Choroid plexus epithelial cell (primary cell): ENCODE data around the gene CD177.
"Not testable (repeated sequence)": the region's sequence is repeated elsewhere in the genome, so short reads cannot be mapped to it uniquely, and the experiment has no call there.

ENCODE experiments used
- DNase-seq: peaks from one replicate; pipeline ENCODE4 v3.0.0-alpha.2; 2010; ENCODE audit warnings: low read depth
- H3K4me3 ChIP-seq: 2 replicates; pipeline ENCODE4 v1.5.1; 2011; ENCODE audit warnings: low read depth, mild to moderate bottlenecking, control low read depth, low read length, moderate library complexity
- TF ChIP-seq, protein P1 (sequence below): conservative IDR thresholded peaks from 2 replicates; pipeline ENCODE4 v1.5.1; 2011; ENCODE audit warnings: low read depth, mild to moderate bottlenecking, control low read depth, inconsistent platforms, low read length, moderate library complexity

CD177 gene

DNA sequence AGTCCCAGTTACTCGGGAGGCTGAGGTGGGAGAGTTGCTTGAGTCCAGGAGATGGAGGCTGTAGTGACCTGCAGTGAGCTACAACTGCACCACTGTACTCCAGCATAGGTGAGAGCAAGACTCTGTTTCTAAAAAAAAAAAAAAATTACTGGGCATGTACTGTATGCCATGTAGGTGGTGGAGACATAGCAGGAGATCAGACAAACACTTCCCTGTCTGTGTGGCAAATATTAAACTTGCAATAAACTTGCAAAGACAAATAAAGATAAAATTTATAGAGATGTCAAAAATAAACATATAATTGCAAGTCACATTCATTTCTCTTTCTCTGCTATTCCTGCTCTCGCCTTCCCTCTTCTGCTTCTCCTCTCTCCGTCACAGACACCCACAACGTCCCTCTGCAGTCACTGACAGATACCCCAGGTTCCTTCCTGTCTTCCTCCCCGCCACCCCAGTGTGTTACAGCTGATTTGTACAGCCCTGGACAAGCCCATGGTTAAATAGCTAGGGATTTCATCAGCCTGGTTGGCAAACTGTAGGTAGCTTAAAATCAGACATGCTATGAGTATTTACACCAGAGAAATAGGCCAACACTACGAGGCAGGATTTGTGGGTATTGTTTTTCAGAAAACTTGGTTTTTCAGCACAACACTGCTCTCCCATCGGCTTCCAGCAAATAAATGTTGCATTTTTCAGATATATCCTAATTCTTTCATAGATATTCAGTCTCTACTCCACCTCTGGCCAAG is 1.3 kb upstream of the CD177 start:
- no peak for DNase-seq
- no peak overlapping the region for H3K4me3 ChIP-seq
- TF ChIP-seq, protein P1, sequence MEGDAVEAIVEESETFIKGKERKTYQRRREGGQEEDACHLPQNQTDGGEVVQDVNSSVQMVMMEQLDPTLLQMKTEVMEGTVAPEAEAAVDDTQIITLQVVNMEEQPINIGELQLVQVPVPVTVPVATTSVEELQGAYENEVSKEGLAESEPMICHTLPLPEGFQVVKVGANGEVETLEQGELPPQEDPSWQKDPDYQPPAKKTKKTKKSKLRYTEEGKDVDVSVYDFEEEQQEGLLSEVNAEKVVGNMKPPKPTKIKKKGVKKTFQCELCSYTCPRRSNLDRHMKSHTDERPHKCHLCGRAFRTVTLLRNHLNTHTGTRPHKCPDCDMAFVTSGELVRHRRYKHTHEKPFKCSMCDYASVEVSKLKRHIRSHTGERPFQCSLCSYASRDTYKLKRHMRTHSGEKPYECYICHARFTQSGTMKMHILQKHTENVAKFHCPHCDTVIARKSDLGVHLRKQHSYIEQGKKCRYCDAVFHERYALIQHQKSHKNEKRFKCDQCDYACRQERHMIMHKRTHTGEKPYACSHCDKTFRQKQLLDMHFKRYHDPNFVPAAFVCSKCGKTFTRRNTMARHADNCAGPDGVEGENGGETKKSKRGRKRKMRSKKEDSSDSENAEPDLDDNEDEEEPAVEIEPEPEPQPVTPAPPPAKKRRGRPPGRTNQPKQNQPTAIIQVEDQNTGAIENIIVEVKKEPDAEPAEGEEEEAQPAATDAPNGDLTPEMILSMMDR: no peak

DNA sequence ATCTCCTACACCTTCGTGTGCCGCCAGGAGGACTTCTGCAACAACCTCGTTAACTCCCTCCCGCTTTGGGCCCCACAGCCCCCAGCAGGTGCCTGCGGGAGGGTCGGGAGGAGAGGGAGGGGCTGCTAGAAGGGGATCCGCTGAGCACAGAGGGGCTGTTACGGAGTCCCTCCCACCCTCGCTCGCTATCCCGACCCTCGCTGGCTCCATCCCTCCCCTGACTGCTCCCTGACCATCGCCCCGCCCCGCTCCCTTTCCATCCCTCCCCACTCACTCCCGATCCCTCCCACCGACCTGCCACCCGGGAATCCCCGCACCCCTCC is 780 bp downstream of the CD177 start:
- TF ChIP-seq, protein P1: no peak
- DNase-seq: no peak
- no peak overlapping the region for H3K4me3 ChIP-seq

DNA sequence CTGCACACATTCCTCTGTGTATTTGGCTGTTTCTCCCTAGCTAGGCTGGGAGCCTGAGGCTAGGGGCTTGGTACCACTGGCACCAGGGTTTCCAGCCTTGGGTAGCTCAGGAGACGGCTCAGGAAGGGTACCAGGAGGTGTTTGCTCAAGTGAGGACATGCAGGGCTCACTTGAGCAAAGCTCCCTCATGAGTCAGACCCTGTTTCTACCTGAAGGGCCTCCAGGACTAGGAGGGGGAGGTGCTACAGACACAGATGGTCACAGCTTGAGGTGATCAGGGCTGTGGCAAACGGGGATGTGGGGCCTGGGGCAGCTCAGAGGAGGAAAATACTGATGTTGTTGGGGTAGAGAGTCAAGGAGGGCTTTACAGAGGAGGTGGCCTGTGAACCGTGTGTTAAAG is 3.3 kb downstream of the CD177 start:
- not testable (repeated sequence) for H3K4me3 ChIP-seq, DNase-seq

DNA sequence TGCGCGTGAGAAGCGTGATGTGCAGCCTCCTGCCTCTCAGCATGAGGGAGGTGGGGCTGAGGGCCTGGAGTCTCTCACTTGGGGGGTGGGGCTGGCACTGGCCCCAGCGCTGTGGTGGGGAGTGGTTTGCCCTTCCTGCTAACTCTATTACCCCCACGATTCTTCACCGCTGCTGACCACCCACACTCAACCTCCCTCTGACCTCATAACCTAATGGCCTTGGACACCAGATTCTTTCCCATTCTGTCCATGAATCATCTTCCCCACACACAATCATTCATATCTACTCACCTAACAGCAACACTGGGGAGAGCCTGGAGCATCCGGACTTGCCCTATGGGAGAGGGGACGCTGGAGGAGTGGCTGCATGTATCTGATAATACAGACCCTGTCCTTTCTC is 8.7 kb downstream of the CD177 start:
- no peak overlapping the region for H3K4me3 ChIP-seq
- TF ChIP-seq, protein P1: no peak
- peak; percentile 13 for DNase-seq

DNA sequence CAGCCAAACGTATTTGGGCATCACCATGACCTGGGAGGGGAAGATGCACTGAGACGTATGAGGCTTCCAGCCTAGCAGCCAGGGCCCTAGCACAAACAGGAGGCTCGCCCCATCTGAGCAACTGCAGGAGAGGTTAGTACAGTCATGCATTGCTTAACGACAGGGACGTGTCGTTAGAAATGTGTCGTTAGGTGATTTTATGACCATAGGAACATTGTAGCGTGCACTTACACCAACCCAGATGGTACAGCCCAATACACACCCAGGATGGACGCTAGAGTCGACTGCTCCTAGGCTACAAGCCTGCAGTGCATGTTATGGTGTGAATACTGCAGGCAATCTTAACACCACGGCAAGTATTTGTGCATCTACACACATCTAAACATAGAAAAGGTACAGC is 9.3 kb downstream of the CD177 start:
- H3K4me3 ChIP-seq: no peak overlapping the region
- DNase-seq: no peak
- TF ChIP-seq, protein P1: no peak

DNA sequence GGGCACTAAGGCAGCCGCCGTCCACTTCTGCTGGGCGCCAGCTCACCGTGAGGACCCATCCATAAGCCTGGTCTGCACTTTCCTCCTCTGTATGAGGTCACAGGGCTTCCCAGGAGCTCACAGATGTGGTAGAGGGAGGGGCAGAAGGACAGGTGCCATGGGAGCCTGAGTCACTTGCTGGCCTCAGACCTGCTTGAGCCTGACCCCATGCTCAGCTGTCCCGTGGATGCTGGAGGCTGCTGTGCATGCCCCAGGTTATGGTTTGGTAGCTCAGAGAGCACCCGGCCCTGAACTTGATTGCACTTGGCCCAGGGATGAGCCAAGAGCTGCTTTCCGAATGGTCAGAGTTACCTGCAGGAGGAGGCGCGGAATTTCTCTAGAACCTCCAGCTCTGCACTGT is 12.2 kb downstream of the CD177 start:
- DNase-seq: not testable (repeated sequence)

DNA sequence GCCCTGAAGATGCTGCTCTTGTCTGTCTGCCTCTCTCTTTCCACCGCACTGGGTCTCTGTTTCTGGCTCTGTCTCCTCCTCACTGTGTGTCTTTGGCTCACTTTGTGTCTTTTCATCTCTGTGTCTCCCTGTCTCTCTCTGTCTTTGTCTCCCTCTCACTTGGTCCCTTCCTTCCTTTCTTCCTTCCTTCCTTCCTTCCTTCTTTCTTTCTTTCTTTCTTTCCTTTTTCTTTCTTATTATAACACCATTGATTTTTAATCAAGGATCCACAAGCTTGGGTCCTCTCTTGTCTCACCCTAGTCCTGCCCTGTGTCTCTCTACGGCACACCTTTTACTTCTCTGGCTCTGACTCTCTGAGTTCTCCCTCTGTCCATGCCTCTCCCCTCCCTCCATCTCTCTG is 14.3 kb downstream of the CD177 start:
- TF ChIP-seq, protein P1: no peak
- no peak for DNase-seq
- H3K4me3 ChIP-seq: no peak overlapping the region

More for the DNA sequence above, 12.2 kb downstream of the CD177 start:
- H3K4me3 ChIP-seq: not testable (repeated sequence)

DNA sequence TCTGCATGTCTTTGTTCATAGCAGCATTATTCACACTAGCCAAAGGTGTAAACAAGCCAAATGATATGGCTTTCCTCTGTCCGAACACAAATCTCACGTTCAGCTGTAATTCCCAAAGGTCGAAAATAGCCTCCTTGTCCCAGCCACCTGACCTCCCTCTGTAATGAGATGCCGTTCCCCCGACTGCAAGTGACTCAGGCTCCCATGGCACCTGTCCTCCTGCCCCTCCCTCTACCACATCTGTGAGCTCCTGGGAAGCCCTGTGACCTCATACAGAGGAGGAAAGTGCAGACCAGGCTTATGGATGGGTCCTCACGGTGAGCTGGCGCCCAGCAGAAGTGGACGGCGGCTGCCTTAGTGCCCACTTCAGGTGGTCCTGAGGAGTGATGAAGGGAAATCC is 15.4 kb downstream of the CD177 start:
- not testable (repeated sequence) for H3K4me3 ChIP-seq, DNase-seq

DNA sequence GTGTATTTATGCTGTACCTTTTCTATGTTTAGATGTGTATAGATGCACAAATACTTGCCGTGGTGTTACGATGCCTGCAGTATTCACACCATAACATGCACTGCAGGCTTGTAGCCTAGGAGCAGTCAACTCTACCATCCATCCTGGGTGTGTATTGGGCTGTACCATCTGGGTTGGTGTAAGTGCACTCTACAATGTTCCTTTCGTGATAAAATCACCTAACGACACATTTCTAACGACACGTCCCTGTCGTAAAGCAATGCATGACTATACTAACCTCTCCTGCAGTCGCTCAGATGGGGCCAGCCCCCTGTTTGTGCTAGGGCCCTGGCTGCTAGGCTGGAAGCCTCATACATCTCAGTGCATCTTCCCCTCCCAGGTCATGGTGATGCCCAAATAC is 18.4 kb downstream of the CD177 start:
- H3K4me3 ChIP-seq: no peak overlapping the region
- DNase-seq: no peak
- TF ChIP-seq, protein P1: no peak
